Erythroblast (primary cell): ENCODE data around the gene MEGF11.

ENCODE experiments used
- GATA1 ChIP-seq: IDR thresholded peaks from 2 replicates; pipeline ENCODE4 v1.6.1; 2011; ENCODE audit warnings: low read depth, mild to moderate bottlenecking, control low read depth, low read length, moderate library complexity
- POLR2A ChIP-seq: IDR thresholded peaks from 2 replicates; pipeline ENCODE4 v1.6.1; 2011; ENCODE audit warnings: mild to moderate bottlenecking, low read length

DNA sequence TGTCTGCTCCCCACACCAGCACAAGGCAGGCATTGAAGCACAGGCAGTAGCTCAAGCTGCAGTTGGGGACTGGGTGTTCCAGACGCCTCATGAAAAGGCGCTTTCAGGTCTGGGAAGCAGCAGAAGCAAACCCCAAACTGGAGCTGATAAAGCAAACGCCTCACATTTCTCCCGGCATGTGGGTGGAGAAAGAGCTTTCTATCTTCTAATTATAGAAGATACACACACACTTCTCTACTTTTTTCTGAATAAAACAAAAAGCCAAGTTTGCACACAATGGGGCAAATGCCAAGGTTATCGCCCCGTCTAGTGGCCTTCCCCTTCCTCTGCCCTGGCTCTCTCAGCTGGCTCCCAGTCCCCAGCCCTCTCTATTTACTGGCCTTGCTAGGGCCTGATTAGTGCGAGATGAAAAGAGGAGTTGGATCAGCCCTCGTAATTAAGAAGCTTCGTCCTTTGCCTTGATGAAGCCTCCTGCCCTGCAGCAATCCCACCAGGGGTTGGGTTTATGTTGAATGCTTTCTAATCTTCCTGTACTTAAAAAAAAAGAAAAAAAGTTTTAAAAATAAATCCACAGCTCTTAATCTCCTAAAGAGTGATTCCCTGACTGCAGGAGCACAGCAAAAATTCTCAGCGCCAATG is 120.2 kb downstream of the MEGF11 start:
- TF ChIP-seq POLR2A (no peak), GATA1 (no peak)
